Right ventricle myocardium inferior (tissue), 1 donor: ENCODE data around the gene NPHP4. TPM values are rescaled to one million over a fixed set of nuclear protein-coding genes. Genes with fewer than 3 reads are reported as not detected.
"Not testable (repeated sequence)": the region's sequence is repeated elsewhere in the genome, so short reads cannot be mapped to it uniquely, and the experiment has no call there.

Experiments used
- ATAC-seq: fragments of 200-7000 bp; cut with Tn5 transposase; one replicate; pipeline ENCODE4 v1.9.1; 2020; ENCODE audit warnings: mild to moderate bottlenecking, moderate library complexity
- DNase-seq: peaks from one replicate; pipeline ENCODE4 v3.0.0; 2021; ENCODE audit errors: missing footprints
- intact Hi-C: fragments of 100-400 bp; cut with DNase I; formaldehyde crosslinking; loops from one replicate; pipeline ENCODE4 v1.11.0; 2022
- total RNA-seq: library from RNA; stranded (reverse); fragmentation: NEBNext Ultra II Directional; extraction: Animal tissue kit (Norgen Biotek cat#: 25700); gene quantifications from one replicate; pipeline ENCODE4 v1.2.1, GENCODE V29; 2021
- donor health status: DM: no; HTN: yes; CAD: no; lungs with severe emphysema.

Gene NPHP4
- total RNA-seq, 1 donor from 2014 or later: 4.8 TPM

GRCh38 chr1:5861871-5862825 is 130.1 kb downstream of the NPHP4 start:
- ATAC-seq (no peak), DNase-seq (peak; percentile 37)
- intact Hi-C loops: no loop called here

GRCh38 chr1:5860277-5860676 is 131.9 kb downstream of the NPHP4 start:
- intact Hi-C loops: no loop called here
- DNase-seq (peak; percentile 43), ATAC-seq (no peak)

GRCh38 chr1:5859766-5860165 is 132.5 kb downstream of the NPHP4 start:
- no peak for ATAC-seq
- DNase-seq: peak; percentile 65
- intact Hi-C loops: no loop called here

- ATAC-seq: no peak
- peak; percentile 28 for DNase-seq
- intact Hi-C loops: no loop called here
Measured at GRCh38 chr1:5858844-5859407, 133.3 kb downstream of the NPHP4 start.

GRCh38 chr1:5858246-5858645 is 134.0 kb downstream of the NPHP4 start:
- intact Hi-C loops: no loop called here
- ATAC-seq: no peak
- DNase-seq: peak; percentile 53

GRCh38 chr1:5857508-5858090 is 134.6 kb downstream of the NPHP4 start:
- ATAC-seq (no peak), DNase-seq (peak; percentile 44)
- intact Hi-C loops: no loop called here

GRCh38 chr1:5857011-5857410 is 135.2 kb downstream of the NPHP4 start:
- intact Hi-C loops: no loop called here
- DNase-seq (peak; percentile 49), ATAC-seq (no peak)

- intact Hi-C loops: no loop called here
- DNase-seq (no peak), ATAC-seq (no peak)
Measured at GRCh38 chr1:5856246-5856815, 135.9 kb downstream of the NPHP4 start.

GRCh38 chr1:5855196-5855897 is 136.9 kb downstream of the NPHP4 start:
- no peak for ATAC-seq
- peak; percentile 52 for DNase-seq
- intact Hi-C loops: no loop called here

- DNase-seq (no peak), ATAC-seq (no peak)
- intact Hi-C loops: no loop called here
Measured at GRCh38 chr1:5854754-5855153, 137.5 kb downstream of the NPHP4 start.

- intact Hi-C loops, DNase-seq, ATAC-seq: not testable (repeated sequence)
Measured at GRCh38 chr1:5853858-5854257, 138.4 kb downstream of the NPHP4 start.

GRCh38 chr1:5850503-5850902 is 141.7 kb downstream of the NPHP4 start:
- DNase-seq (no peak), ATAC-seq (no peak)
- intact Hi-C loops: no loop called here

- DNase-seq: no peak
- intact Hi-C loops: no loop called here
- no peak for ATAC-seq
Measured at GRCh38 chr1:5849550-5849949, 142.7 kb downstream of the NPHP4 start.

- ATAC-seq (no peak), DNase-seq (no peak)
- intact Hi-C loops: no loop called here
Measured at GRCh38 chr1:5847013-5847659, 145.1 kb downstream of the NPHP4 start.

GRCh38 chr1:5845376-5845775 is 146.8 kb downstream of the NPHP4 start:
- DNase-seq (no peak), ATAC-seq (no peak)
- intact Hi-C loops: no loop called here

GRCh38 chr1:5844442-5844841 is 147.8 kb downstream of the NPHP4 start:
- intact Hi-C loops: no loop called here
- DNase-seq (peak; percentile 6), ATAC-seq (no peak)

GRCh38 chr1:5843521-5844096 is 148.6 kb downstream of the NPHP4 start:
- intact Hi-C loops: no loop called here
- DNase-seq: peak; percentile 64
- ATAC-seq: no peak

GRCh38 chr1:5842679-5843078 is 149.5 kb downstream of the NPHP4 start:
- intact Hi-C loops: no loop called here
- DNase-seq: peak; percentile 17
- ATAC-seq: no peak
